GM21717 (cell line): Measurements from ENCODE around the gene SOWAHA.

Experiments
- ATAC-seq: cut with Tn5 transposase; IDR thresholded peaks from one replicate; pipeline ENCODE4 v1.9.1; 2021; ENCODE audit warnings: mild to moderate bottlenecking, moderate library complexity; ENCODE audit not compliant: unreplicated experiment

The SOWAHA gene

DNA sequence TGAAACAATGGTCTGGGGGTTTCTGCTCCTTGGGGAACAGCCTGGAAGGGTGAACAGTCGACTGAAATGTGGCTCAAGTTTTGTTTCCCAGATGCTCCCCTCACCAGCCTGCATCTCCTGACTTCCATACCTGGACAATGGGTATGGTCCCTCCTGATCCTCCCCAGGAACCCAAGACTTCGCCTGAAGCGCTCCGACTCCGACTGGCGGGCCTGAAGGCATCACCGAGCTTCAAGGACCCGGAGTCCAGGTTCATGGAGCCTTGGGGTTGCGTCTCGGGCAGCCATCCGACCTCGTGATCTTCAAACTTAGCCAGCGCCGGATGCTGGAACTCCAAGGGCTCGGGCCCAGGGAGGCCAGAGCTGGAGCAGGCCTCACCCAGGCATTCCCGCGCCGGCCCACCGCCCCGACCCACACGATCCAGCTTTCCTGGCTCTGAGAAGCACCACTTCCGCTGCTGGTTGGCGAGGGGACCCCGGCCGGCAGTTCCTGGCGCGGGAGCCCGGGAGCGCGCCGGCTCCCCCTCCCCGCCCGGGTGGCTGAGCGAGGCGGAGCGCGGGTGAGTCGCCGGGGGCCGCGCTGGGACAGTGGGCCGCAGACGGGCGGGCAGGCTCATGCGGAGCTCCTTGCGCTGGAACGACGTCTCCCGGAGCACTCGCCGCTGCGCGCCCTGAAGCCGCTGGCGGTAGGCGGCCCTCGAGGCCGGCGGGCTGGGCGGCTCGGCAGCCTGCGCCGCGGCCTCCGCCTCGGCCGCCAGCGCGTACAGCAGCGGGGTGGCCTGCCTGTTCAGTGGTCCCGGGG is 12.1 kb downstream of the SOWAHA start:
- ATAC-seq = no peak

- ATAC-seq = no peak
Observed at GRCh38 chr5:132825834-132826391, 12.8 kb downstream of the SOWAHA start.

GRCh38 chr5:132826424-132827082 is 13.5 kb downstream of the SOWAHA start:
- ATAC-seq = no peak

DNA sequence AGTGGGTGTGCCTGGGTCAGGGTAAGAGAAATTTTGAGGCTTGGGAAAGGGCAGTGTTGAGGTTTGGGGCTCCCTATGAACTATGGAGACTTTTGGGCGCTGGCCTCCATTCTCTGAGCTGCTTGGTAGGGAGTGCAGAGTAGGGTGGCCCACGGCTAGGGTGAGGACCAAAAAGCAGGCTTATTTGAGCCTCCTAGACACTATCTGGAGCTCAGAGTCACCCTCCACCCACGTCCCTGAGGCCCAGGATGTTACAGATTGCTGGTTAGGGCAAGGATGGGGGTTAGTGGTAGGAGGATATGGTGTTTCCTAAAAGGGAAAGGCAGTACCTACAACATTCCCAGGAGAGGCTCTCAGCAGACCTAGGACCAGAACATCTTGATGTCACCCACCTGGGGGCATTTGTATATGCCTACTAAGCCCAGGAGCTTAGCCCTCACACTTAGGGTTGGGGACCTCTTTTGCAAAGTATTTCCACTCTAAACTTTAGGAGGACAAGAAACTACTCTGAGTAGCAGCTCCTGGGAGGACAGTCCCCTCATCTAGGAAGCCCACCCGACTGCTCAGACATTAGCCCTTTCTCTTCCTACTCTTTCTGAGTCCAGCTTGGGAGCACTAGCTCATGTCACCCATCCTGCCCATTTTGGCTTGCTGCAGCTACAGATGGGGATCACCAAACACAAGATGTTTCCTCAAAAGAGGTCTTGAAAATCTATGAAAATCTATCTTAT is 15.0 kb downstream of the SOWAHA start:
- ATAC-seq = no peak

- ATAC-seq = no peak
Observed at GRCh38 chr5:132828846-132829494, 15.9 kb downstream of the SOWAHA start.

DNA sequence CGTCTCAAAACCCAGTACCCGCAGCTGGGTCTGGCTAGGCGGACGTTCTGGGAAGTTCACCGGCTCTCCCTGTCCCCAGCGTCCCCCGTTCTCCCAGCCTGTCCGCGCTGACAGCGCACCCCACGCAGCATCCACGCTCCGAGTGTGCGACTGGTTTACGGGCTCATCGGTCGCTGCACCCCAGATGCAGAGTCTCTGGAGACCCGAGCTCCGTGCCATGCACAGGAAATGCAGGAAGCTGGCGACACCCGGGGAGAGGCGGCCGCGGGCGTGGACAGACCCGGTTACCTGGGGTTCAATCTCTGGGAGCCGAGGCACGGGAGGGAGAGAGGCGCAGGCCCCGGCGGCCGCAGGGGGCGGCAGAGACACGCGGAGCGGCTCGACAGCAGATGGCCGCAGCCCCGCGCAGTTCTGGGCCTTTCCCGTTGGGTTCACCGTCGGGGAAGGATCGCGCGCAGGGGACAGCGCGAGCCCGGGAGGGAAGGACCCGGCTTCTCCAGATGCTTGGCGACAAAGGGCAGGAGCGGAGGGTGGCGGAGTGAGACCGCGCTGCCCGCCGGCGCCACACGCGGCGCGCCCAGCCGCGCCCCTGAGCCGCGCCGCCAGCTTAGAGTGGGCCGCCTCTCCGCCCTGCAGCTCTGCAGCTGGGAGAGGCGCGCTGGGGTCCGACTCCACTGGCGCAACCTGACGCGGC is 16.8 kb downstream of the SOWAHA start:
- ATAC-seq = peak; percentile 83

DNA sequence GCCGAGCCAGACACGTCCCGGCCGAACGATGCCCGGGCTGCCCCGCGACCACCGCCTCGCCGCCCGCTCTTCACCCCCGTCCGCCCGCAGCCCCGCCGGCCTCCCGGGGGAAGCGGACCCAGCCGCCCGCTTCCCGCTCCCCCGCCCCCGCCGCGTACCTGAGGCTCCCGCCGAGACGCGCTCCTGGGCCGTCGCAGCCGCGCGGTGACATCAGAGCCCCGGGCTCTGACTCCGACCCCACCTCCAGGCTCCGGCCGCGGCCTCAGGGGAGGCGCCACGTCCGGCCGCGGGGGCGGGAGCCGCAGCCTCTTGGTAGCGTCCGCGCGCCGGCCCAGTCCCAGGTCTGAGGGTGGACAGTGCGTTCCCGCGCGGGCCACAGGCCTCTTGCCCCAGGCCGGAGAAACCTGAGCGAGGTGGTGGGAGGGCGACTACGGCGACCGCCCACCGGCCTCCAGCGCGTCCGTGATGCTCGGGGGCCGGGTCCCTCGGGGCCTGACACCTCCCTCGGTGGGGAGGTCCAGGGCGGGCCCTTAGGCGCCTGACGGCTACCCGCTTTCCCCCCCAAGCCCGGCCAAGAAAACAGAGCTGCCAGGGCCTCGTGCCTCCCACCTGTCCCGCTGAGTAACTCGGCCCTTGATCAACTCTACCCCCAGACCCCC is 17.5 kb downstream of the SOWAHA start, which contains the start of gene SHROOM1:
Gene SHROOM1 (minus strand): TSS at position 212 of the 659 bp plus-strand sequence. CDS start 4,507 bp downstream, outside the sequence.
- ATAC-seq = peak; percentile 62

DNA sequence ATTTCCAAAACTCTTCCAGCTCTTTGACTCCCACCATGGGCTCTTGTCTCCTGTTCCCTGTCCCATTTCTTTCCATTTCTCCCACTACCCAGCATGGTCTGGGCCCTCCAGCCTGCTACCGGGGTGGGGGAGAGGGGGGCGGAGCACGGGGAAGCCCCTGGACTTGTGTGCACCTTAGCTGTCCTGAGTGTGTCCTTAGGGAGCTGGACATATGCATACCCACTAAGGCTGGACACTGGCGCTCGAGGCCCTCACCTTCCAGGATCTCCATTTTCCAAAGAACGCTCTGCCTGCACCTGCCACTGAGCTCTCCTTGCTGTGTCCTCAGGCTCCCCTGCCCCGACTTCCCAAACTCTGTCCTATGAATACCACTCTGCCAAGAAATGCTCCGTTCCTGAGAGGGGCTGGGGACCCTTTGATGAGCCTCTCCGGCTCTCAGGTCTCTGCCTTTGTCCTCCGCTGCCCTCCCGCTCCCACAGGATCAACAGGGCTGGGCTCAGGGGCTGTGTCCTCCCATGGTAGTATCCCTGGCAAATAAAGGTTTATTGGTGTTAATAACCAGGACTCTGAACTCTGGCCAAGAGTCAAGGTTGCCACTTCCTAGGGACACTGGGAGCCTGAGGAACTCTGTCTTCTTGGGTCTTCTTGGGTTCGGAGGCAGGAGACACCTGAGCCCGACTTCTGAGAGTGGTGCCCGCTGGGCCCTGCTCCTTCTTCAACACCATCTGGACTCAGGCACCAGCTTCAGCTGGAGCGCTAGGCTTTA is 18.2 kb downstream of the SOWAHA start:
- no peak for ATAC-seq

DNA sequence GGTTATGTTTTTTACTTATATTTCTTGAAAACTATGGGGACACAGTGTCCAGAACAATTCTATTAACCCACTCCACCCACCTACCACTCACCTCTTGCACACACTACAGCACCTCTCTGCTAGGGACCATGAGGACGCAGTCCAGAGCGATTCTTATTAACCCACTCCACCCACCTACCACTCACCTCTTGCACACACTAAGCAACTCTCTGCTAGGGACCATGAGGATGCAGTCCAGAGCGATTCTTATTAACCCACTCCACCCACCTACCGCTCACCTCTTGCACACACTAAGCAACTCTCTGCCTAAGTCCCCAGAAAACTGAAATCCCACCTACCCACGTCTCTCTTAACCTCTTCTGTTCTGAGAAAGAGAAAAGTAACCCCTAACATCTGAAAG is 19.5 kb downstream of the SOWAHA start:
- ATAC-seq = no peak

DNA sequence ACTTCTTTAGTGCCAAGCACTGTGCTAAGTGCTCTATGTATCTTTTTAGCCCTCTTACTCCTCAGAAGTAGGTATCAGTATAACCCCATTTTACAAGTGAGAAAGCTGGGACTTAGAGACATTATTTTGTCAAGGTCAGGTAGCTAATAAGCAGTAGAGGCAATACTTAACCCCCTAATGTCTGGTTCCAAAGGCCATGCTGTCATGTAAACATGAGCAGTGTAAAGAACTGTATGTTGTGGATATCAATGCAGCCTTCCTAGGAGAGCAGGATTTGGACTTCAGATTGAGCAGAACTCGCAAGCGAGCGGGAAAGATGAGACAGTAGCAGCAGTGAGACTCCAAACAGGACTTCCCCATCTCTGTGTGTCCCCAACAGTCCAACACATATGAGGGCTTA is 21.0 kb downstream of the SOWAHA start:
- no peak for ATAC-seq

DNA sequence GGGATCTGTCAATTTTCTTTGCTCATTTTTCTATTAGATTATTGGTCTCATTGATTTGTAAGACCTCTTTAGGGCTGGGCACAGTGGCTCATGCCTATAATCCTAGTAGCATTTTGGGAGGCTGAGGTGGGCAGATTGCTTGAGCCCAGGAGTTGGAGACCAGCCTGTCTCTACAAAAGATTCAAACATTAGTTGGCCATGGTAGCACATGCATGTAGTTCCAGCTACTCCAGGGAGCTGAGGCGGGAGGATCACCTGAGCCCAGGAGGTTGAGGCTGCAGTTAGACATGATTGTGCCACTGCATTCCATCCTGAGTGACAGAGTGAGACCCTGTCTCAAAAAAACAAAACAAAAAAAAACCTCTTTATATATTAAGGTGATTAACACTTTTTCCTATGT is 23.8 kb downstream of the SOWAHA start:
- no peak for ATAC-seq

DNA sequence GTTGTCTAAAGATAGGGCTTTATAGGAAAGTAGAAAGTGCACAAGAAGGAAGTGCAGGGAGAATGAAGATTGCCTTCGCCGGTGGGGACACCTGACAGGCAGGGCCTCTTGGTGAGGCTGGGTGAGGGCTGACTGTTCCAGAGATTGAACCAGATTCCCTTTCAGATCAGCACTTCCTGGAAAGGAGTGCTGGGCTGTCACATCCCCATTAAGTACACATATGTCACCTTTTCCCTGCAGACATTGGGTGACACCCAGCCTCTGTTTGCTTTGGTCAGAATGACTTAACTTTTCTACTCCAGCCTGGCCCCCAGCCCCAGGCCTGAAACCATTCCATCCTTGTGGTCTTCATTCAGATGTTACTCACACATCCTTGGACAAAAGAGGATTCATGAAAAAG is 24.8 kb downstream of the SOWAHA start:
- no peak for ATAC-seq

DNA sequence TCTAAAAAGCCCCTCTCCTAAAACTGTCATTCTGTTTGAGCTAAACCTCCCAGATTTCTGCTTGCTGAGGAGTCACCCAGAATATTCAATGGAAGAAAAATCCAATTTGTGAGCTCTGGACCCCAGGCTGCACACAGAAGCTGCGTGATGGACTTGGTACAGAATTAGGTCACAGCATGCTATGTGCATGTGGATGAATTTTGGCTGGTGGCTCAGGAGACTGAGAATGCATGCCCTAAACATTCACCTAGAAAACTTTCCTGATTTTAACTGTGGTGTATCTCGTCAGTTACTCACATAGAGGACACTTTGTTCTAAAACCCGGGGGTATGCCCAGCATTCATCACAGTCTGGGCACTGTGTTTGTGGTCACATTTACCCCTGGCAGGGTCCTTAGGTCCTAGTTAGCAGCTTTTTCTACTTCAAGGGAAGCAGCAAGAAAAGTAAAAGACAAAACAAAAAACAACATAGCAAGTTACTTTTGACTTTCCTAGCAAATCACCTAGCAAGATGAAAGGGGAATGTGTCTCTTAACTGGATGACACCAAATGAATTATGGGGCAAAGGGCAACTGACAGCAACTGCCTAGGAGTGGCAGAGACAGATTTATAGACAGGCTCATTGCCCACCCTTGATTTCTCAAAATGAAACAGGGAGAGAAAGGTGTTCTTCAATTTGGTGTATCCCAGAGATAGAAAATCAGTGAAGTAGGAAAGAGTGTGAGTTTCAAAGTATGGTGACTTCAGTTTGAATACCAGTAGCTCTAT is 25.6 kb downstream of the SOWAHA start:
- ATAC-seq = no peak

- no peak for ATAC-seq
Observed at GRCh38 chr5:132839426-132840301, 26.6 kb downstream of the SOWAHA start.

DNA sequence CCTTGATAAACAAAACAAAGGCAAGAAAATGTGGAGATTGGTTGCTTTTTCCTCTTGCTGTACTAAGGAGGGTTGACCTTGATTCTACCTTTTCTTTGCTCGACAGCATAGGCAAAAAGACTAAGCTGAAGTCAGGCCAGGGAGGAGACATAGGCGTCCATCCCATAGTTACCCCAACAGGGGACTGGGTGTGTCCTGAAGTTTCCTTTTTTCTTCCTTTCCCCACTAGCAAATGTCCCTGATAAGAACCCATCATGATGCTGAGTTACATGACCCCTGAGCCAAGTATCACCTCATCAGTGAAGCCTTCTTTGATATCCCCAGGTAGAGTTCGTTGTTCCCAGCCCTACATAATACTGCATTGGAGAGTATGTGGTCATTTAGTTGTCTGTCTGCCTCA is 27.2 kb downstream of the SOWAHA start:
- ATAC-seq = no peak

GRCh38 chr5:132840896-132841295 is 27.8 kb downstream of the SOWAHA start:
- ATAC-seq = no peak

DNA sequence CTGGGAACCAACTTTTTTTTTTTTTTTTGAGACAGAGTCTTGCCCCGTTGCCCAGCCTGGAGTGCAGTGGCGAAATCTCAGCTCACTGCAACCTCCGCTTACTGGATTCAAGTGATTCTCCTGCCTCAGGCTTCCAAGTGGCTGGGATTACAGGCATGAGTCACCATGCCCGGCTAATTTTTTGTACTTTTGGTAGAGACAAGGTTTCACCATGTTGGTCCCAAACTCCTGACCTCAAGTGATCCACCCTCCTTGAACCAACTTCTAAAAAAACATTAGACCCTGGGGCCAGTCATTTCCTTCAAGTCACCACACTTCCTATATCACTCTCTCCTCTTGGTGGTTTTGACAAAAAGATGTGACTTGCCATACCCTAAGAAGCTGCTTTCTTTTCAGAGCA is 28.2 kb downstream of the SOWAHA start:
- ATAC-seq = no peak
